GM19324 (cell line): Measurements from ENCODE around the gene PSPC1.

Experiments
- ATAC-seq: cut with Tn5 transposase; IDR thresholded peaks from one replicate; pipeline ENCODE4 v1.9.1; 2021; ENCODE audit warnings: mild to moderate bottlenecking, moderate library complexity; ENCODE audit not compliant: unreplicated experiment, low FRiP score

PSPC1 gene

GRCh38 chr13:19676168-19676567, 106.6 kb downstream of the PSPC1 start:
- no peak for ATAC-seq

GRCh38 chr13:19674898-19675297, 107.8 kb downstream of the PSPC1 start:
- ATAC-seq: no peak

- ATAC-seq: no peak
Observed at GRCh38 chr13:19673473-19674430, 109.0 kb downstream of the PSPC1 start.

GRCh38 chr13:19672990-19673389, 109.8 kb downstream of the PSPC1 start:
- no peak for ATAC-seq

- ATAC-seq: no peak
Observed at GRCh38 chr13:19670147-19670546, 112.6 kb downstream of the PSPC1 start.

- ATAC-seq: no peak
Observed at GRCh38 chr13:19668778-19669177, 114.0 kb downstream of the PSPC1 start.

GRCh38 chr13:19665427-19665859, 117.3 kb downstream of the PSPC1 start:
- ATAC-seq: no peak

- ATAC-seq: no peak
Observed at GRCh38 chr13:19664481-19665230, 118.1 kb downstream of the PSPC1 start.

GRCh38 chr13:19663416-19663979, 119.2 kb downstream of the PSPC1 start:
- ATAC-seq: no peak

GRCh38 chr13:19661561-19661960, 121.2 kb downstream of the PSPC1 start:
- no peak for ATAC-seq

- ATAC-seq: no peak
Observed at GRCh38 chr13:19661126-19661525, 121.6 kb downstream of the PSPC1 start.

GRCh38 chr13:19658831-19659230, 123.9 kb downstream of the PSPC1 start:
- no peak for ATAC-seq

GRCh38 chr13:19657872-19658591, 124.7 kb downstream of the PSPC1 start:
- no peak for ATAC-seq
